Cardiac fibroblast (primary cell): ENCODE results near the gene SH3D19.

ENCODE experiments used
- DNase-seq, 2 donors: peaks; one replicate each; pipeline versions ENCODE4 v3.0.0 to v3.0.0-alpha.2; 2010; ENCODE audit warnings: low read depth in 2 of 2
- H3K4me3 ChIP-seq, 2 donors: replicated peaks in 1 of 2; 1 replicate in 1 of 2; 2 replicates in 1 of 2; pipeline ENCODE4 v1.5.1; 2011; ENCODE audit warnings: low read depth in 2 of 2, low read length in 2 of 2, mild to moderate bottlenecking in 2 of 2, moderate library complexity in 1 of 2
- CTCF ChIP-seq: IDR thresholded peaks from one replicate; pipeline ENCODE4 v1.5.1; 2011; ENCODE audit warnings: low read depth, mild to moderate bottlenecking, low read length, inconsistent platforms

Gene SH3D19

DNA sequence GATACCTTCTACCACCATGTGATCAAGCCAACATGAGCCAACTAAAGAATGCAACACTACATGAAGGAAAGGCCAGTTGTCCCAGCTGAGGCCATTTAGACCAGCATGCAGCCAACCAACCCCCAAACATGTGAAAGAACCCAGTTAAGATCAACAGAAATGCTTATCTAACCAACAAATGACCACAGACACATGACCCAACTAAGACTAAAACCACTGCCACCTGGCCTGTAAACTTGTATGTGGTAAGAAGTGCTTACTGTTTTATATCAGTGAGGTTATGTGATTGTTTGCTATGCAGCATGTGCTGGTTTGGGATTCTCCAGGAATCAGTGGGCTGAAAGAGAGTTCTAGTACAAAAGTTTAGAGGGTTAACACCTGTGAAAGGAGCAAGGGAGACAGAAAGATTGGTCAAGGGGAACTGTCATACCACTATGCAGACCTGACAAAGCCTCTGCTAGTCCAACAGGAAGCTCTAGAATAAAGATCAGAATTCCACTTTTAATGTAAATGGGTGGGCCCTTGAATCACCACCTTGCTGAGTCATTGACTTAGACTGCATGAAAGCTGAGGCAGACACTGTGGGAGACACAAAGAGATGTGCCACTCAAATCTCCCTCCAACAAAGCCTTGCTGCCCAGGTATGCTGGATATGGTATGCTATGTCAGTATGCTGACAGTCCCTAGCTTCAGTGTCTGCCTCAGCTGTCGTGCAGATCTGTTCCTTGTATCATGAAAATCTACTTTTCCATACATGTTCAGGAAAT is 6.1 kb upstream of the SH3D19 start:
- H3K4me3 ChIP-seq = no peak overlapping the region
- peak in 1 of 2 donors; percentile 48 for DNase-seq
- TF ChIP-seq CTCF = no peak

- peak in 1 of 2 donors; percentile 44 for DNase-seq
- TF ChIP-seq CTCF = no peak
These were observed 4.0 kb upstream of the SH3D19 start for GRCh38 chr4:151329217-151330007.

DNA sequence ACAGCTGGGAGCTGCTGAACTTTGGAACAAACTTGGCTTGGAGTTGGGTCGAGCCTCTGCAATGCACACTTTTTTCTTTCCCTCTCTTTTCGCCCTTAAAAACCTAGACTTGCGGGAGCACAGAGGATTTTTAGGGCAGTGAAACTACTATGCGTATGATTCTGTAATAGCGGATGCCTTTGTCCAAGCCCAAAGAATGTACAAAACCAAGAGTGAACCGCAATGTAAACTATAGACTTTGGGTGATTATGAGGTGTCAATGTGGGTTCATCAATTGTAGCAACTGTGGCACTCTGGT is 493 bp upstream of the SH3D19 start:
- TF ChIP-seq CTCF = no peak
- no peak for DNase-seq
- peak overlapping the region; percentile 69 to 72 for H3K4me3 ChIP-seq

More at GRCh38 chr4:151329217-151330007, 4.0 kb upstream of the SH3D19 start:
- no peak overlapping the region for H3K4me3 ChIP-seq

DNA sequence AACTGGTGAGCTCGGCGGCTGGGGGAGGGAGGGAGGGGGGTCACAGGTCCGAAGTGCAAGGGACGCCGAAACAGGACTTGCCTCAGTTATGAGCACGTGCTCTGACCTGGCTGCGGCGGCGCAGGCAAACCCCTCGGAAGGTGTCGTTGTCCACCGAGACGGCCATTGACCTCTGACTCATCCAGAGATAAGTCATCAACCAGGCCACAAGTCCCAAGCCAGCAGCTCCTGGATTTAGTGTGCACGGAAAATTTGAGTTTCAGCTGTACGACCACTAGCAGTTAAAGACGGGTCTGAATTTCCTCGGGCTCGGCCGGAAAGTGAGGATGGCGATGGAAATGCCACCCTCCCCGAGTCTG is 674 bp downstream of the SH3D19 start:
- no peak for TF ChIP-seq CTCF
- peak overlapping the region; percentile 69 to 72 for H3K4me3 ChIP-seq
- peak; percentile 19 to 67 for DNase-seq

- no peak for DNase-seq
- no peak for TF ChIP-seq CTCF
- H3K4me3 ChIP-seq = peak overlapping the region; percentile 69 to 72
These were observed 1.2 kb downstream of the SH3D19 start for GRCh38 chr4:151324124-151324751.

- no peak for DNase-seq
- no peak overlapping the region for H3K4me3 ChIP-seq
- no peak for TF ChIP-seq CTCF
These were observed 1.7 kb downstream of the SH3D19 start for GRCh38 chr4:151323667-151324066.
